PC-9 (cell line): ENCODE data around the gene SERTAD1. TPM values are rescaled to one million over a fixed set of nuclear protein-coding genes. Genes with fewer than 3 reads are reported as not detected.
"Not testable (repeated sequence)": the region's sequence is repeated elsewhere in the genome, so short reads cannot be mapped to it uniquely, and the experiment has no call there.

Experiments
- BruUV-seq: library from RNA; stranded (reverse); fragments of 400-500 nt; replicated peaks from 2 replicates; lab custom pipeline; 2021; lab: Mats Ljungman, UMichigan
- CTCF ChIA-PET: fragments of 300-600 bp; sonication (Branson Sonifier 250); formaldehyde crosslinking; loops from one replicate; lab custom pipeline; 2022; ENCODE audit warnings: antibody characterized with exemption; lab: Charles Lee
- POLR2A ChIA-PET: fragments of 300-600 bp; sonication (Branson Sonifier 250); formaldehyde crosslinking; loops from one replicate; lab custom pipeline; 2022; ENCODE audit warnings: antibody characterized with exemption; ENCODE audit not compliant: unreplicated experiment; lab: Charles Lee
- DNase-seq, 2 experiments: peaks; one replicate each; pipeline versions ENCODE4 v3.0.0 to v3.0.0-alpha.2; 2015 to 2022; ENCODE audit warnings: mixed read lengths in 1 of 2
- H2AFZ ChIP-seq: fragments of 200-600 bp; sonication (generic); 2 replicates; pipeline ENCODE4 v1.8.1; 2017; ENCODE audit warnings: antibody characterized with exemption
- H3F3A ChIP-seq: fragments of 200-600 bp; sonication (generic); 2 replicates; pipeline ENCODE4 v1.8.1; 2017; ENCODE audit warnings: antibody characterized with exemption, mild to moderate bottlenecking, low read depth; ENCODE audit not compliant: insufficient read depth
- H3K27ac ChIP-seq: fragments of 200-600 bp; sonication (generic); 2 replicates; pipeline ENCODE4 v1.6.1; 2016; ENCODE audit warnings: mixed run types
- H3K27me3 ChIP-seq: fragments of 200-600 bp; sonication (generic); 2 replicates; pipeline ENCODE4 v1.6.1; 2016; ENCODE audit warnings: low read depth, mixed run types; ENCODE audit not compliant: insufficient read depth
- H3K36me3 ChIP-seq: fragments of 200-600 bp; sonication (generic); 2 replicates; pipeline ENCODE4 v1.6.1; 2016; ENCODE audit warnings: low read depth, mixed run types
- H3K4me1 ChIP-seq: fragments of 200-600 bp; sonication (generic); replicated peaks from 2 replicates; pipeline ENCODE4 v1.6.1; 2016; ENCODE audit warnings: mixed run types; ENCODE audit not compliant: insufficient read depth
- H3K4me2 ChIP-seq: fragments of 200-600 bp; sonication (generic); 2 replicates; pipeline ENCODE4 v1.6.1; 2017; ENCODE audit warnings: mixed run types
- H3K4me3 ChIP-seq: fragments of 200-600 bp; sonication (generic); 2 replicates; pipeline ENCODE4 v1.6.1; 2016; ENCODE audit warnings: mixed run types
- H3K79me2 ChIP-seq: fragments of 200-600 bp; sonication (generic); 2 replicates; pipeline ENCODE4 v1.6.1; 2017; ENCODE audit warnings: low read depth, mixed run types
- H3K9me2 ChIP-seq: fragments of 200-600 bp; sonication (generic); 2 replicates; pipeline ENCODE4 v1.8.1; 2017; ENCODE audit warnings: mild to moderate bottlenecking; ENCODE audit not compliant: insufficient read depth
- H3K9me3 ChIP-seq: fragments of 200-600 bp; sonication (generic); 2 replicates; pipeline ENCODE4 v1.8.1; 2016; ENCODE audit warnings: low read depth; ENCODE audit not compliant: insufficient read depth
- H4K20me1 ChIP-seq: fragments of 200-600 bp; sonication (generic); 2 replicates; pipeline ENCODE4 v1.8.1; 2017; ENCODE audit not compliant: insufficient read depth
- EZH2 ChIP-seq: fragments of 200-600 bp; sonication (generic); IDR thresholded peaks from 2 replicates; pipeline ENCODE4 v1.8.0; 2017; ENCODE audit warnings: antibody characterized with exemption, low read depth
- intact Hi-C: fragments of 100-400 bp; cut with micrococcal nuclease; formaldehyde crosslinking; loops from one replicate; pipeline ENCODE4 v1.10.0; 2022; ENCODE audit not compliant: unreplicated experiment
- total RNA-seq: library from RNA; stranded (reverse); gene quantifications from 2 replicates; pipeline ENCODE4 v1.2.3, GENCODE V29; 2021
- TF ChIP-seq, protein P1 (sequence below): fragments of 200-600 bp; sonication (generic); conservative IDR thresholded peaks from 2 replicates; pipeline ENCODE4 v1.6.1; 2017; ENCODE audit warnings: mixed run types, antibody characterized with exemption, mild to moderate bottlenecking, moderate library complexity

The SERTAD1 gene
- total RNA-seq, 1 experiment from 2014 or later: 7.8 TPM

DNA sequence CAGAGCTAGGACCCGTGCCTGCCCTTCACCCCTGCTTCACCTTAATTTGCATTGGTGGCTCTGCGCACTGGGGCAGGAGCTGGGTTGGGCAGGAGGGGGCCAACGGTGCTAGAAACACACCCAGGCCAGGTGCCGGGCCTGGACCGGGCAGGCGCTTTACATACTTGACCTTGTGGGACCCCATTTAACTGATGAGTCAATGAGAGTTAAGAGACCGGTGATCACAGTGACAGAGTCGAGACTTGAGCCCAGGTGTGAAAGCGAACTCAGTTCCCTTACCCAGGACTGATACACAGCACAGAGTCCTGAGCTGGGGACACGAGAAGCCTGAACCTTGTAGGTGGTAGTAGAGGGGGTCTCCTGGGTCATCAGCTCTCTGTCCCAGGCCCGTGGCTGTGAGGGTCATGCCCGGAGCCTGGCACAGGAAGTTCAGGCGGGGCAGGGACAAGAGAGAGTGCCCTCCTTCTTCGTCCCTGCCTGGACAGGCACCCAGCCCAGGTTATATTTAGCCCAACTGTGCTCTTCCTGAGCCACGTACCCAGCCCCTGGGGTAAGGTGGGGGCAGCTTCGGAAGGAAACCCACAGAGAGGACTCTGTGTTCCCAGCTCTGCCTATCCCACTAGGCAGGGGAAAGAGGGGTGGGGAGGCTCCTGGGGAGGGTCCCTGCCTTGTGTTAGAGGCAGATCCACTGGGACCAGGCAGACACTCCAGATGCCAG lies 14.5 kb downstream of the SERTAD1 start:
- H3K4me1 ChIP-seq: no peaks in the 10 kb centered on the region
- no peak for DNase-seq
- intact Hi-C loops: no loop called here
- TF ChIP-seq, protein P1, sequence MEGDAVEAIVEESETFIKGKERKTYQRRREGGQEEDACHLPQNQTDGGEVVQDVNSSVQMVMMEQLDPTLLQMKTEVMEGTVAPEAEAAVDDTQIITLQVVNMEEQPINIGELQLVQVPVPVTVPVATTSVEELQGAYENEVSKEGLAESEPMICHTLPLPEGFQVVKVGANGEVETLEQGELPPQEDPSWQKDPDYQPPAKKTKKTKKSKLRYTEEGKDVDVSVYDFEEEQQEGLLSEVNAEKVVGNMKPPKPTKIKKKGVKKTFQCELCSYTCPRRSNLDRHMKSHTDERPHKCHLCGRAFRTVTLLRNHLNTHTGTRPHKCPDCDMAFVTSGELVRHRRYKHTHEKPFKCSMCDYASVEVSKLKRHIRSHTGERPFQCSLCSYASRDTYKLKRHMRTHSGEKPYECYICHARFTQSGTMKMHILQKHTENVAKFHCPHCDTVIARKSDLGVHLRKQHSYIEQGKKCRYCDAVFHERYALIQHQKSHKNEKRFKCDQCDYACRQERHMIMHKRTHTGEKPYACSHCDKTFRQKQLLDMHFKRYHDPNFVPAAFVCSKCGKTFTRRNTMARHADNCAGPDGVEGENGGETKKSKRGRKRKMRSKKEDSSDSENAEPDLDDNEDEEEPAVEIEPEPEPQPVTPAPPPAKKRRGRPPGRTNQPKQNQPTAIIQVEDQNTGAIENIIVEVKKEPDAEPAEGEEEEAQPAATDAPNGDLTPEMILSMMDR: no peak
- no peak for TF ChIP-seq EZH2
- no TSS peak for BruUV-seq
- POLR2A ChIA-PET: no interaction called here
- no peak overlapping the region for H3K4me3 ChIP-seq
- no peak overlapping the region for H3K27ac ChIP-seq
- no peaks in the 10 kb centered on the region for H3K79me2 ChIP-seq
- H3F3A ChIP-seq: peaks cover 8% of the 10 kb centered on the region; the same call in 1 of the 2 replicates
- no peaks in the 10 kb centered on the region for H3K27me3 ChIP-seq
- H3K9me2 ChIP-seq: no peaks in the 10 kb centered on the region
- no peak overlapping the region for H2AFZ ChIP-seq
- CTCF ChIA-PET: interaction anchor here (0.6 kb wide), 1 partner anchor 223 kb away, joined by 3 read pairs; no protein-coding TSS in a partner anchor
- no peaks in the 10 kb centered on the region for H3K36me3 ChIP-seq
- H4K20me1 ChIP-seq: no peaks in the 10 kb centered on the region
- H3K9me3 ChIP-seq: no peaks in the 10 kb centered on the region
- H3K4me2 ChIP-seq: no peak overlapping the region

DNA sequence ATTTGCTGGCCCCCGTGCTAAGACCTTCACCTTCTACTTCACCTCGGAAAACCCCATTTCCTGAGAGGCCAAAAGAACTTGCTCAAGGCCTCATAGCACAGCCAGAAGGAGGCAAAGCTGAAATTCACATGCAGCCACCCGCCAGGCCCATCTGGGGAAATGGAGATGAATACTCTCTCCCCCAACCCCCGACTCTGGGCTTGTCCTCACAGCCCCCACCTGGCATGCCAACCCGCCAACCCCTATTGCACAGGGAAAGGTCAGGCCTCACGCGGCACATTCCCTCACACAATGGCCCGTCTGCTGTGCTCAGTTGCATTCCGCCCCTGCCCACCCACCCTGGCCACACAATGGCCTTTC lies 15.8 kb downstream of the SERTAD1 start:
- POLR2A ChIA-PET: no interaction called here
- Histone ChIP-seq H3K36me3 (no peaks in the 10 kb centered on the region), H3K9me3 (no peaks in the 10 kb centered on the region), H2AFZ (no peak overlapping the region), H4K20me1 (no peaks in the 10 kb centered on the region), H3K27me3 (no peaks in the 10 kb centered on the region), H3K27ac (no peak overlapping the region), H3K4me3 (no peak overlapping the region), H3K4me1 (no peaks in the 10 kb centered on the region), H3K4me2 (no peak overlapping the region), H3F3A (no peaks in the 10 kb centered on the region; the same call in 1 of the 2 replicates), H3K9me2 (no peaks in the 10 kb centered on the region), H3K79me2 (no peaks in the 10 kb centered on the region)
- no peak for TF ChIP-seq EZH2
- TF ChIP-seq, protein P1: no peak
- CTCF ChIA-PET: no interaction called here
- DNase-seq: no peak
- no TSS peak for BruUV-seq
- intact Hi-C loops: no loop called here

DNA sequence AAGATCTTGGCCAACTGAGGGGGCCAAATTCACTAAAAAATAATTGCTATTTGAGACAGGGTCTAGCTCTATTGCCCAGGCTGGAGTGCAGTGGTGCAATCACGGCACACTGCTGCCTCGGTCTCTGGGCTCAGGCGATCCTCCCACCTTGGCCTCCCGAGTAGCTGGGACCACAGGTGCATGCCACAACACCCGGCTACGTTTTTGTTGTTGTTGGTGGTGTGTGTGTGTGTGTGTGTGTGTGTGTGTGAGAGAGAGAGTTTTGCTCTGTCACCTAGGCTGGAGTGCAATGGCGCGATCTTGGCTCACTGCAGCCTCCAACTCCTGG lies 17.2 kb downstream of the SERTAD1 start:
- intact Hi-C loops, H3K36me3 ChIP-seq, BruUV-seq, H4K20me1 ChIP-seq, H3K27me3 ChIP-seq, H3K4me2 ChIP-seq, H3K4me3 ChIP-seq, H3K27ac ChIP-seq, H3K9me2 ChIP-seq, H3K9me3 ChIP-seq, H3K4me1 ChIP-seq, H3K79me2 ChIP-seq, DNase-seq, H2AFZ ChIP-seq, POLR2A ChIA-PET, H3F3A ChIP-seq: not testable (repeated sequence)
- CTCF ChIA-PET: interaction anchor here (0.7 kb wide), 1 partner anchor 12 kb away, joined by 3 read pairs; no protein-coding TSS in a partner anchor
